ENCODE data around the gene FSTL4.

DNA sequence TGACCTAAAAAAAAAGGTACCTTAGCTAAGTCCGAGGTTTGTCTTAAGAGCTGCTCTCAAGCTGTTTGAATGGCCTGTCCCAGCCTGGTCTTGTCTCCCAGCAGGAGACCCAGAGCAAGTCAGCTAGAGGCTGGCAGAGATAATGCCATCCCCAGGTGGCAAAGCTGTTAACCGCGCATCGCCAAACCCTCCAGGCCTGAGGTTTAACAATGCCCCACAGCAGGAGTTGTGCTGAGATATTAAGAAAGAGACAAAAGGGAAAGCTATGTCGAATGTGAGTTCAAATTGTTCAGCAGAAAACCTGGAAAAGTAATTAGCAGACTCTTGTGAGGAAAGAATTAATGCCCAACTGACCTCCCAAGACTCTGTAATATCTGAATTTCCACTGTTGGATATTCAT is 187.1 kb downstream of the FSTL4 start:
- no peak for TF ChIP-seq POLR2A (IDR thresholded peaks at IDR 0.05)
- TF ChIP-seq, protein P1, sequence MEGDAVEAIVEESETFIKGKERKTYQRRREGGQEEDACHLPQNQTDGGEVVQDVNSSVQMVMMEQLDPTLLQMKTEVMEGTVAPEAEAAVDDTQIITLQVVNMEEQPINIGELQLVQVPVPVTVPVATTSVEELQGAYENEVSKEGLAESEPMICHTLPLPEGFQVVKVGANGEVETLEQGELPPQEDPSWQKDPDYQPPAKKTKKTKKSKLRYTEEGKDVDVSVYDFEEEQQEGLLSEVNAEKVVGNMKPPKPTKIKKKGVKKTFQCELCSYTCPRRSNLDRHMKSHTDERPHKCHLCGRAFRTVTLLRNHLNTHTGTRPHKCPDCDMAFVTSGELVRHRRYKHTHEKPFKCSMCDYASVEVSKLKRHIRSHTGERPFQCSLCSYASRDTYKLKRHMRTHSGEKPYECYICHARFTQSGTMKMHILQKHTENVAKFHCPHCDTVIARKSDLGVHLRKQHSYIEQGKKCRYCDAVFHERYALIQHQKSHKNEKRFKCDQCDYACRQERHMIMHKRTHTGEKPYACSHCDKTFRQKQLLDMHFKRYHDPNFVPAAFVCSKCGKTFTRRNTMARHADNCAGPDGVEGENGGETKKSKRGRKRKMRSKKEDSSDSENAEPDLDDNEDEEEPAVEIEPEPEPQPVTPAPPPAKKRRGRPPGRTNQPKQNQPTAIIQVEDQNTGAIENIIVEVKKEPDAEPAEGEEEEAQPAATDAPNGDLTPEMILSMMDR (IDR thresholded peaks at IDR 0.05): no peak

Data from prostate gland (tissue), 2 donors.